ENCODE results near the gene ACD.

The ACD gene

DNA sequence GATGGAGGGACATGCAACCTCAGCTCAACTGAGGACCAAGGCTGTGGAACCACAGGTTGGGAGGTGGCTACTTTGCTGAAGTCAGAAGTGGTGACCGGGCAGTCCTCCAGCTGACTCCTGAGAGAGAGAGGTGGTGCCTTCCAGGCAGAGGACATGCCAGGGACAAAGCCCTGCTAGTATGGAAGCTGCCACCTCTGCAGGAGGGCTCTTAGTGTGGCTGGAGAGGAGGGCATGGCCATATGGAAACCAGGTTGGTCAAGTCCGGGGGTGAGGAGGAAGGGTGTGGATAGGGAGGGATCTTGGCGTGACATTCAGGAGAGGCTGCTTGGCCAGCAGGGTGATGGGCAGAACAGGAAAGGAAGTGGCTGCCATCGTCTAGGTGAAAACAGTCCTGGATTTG, 12.2 kb upstream of the ACD start:
- no peak for DNase-seq (ENCODE audit: low read depth)
- H3K4me3 ChIP-seq (ENCODE audit: low read depth, low read length) = no peak overlapping the region
- TF ChIP-seq, protein P1, sequence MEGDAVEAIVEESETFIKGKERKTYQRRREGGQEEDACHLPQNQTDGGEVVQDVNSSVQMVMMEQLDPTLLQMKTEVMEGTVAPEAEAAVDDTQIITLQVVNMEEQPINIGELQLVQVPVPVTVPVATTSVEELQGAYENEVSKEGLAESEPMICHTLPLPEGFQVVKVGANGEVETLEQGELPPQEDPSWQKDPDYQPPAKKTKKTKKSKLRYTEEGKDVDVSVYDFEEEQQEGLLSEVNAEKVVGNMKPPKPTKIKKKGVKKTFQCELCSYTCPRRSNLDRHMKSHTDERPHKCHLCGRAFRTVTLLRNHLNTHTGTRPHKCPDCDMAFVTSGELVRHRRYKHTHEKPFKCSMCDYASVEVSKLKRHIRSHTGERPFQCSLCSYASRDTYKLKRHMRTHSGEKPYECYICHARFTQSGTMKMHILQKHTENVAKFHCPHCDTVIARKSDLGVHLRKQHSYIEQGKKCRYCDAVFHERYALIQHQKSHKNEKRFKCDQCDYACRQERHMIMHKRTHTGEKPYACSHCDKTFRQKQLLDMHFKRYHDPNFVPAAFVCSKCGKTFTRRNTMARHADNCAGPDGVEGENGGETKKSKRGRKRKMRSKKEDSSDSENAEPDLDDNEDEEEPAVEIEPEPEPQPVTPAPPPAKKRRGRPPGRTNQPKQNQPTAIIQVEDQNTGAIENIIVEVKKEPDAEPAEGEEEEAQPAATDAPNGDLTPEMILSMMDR (IDR thresholded peaks at IDR 0.05; ENCODE audit: insufficient read depth, low read depth, low read length, missing control alignments) = no peak

DNA sequence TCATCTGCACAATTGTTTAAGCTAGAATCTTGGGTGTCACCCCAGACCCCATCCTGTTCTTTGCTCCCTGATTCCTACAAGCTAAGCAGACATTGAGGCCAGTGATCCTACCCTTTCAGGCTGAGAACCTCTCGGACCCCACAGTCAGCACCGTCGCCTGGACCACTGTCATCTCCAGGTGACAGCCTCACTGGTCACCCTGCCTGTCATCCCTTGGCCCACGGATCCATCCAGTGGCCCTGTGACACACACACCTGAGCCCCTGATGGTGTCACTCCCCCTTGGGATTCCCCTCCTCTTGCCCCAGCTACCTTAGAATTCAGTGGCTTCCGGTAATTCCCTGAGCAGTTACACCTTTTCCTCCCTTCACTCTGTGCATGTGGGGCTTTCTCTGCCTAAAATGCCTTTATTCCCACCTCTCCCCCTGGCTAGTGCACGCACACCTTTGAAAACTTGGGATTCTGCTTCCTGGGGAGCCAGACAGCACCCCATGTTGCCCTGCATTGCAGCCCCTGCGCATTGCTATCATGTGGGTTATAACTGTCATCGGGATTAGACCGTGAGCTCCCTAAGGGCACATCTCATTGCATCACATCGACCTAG, 9.5 kb upstream of the ACD start:
- no peak for DNase-seq (ENCODE audit: low read depth)
- TF ChIP-seq, protein P1 (IDR thresholded peaks at IDR 0.05; ENCODE audit: insufficient read depth, low read depth, low read length, missing control alignments) = no peak
- no peak overlapping the region for H3K4me3 ChIP-seq (ENCODE audit: low read depth, low read length)

DNA sequence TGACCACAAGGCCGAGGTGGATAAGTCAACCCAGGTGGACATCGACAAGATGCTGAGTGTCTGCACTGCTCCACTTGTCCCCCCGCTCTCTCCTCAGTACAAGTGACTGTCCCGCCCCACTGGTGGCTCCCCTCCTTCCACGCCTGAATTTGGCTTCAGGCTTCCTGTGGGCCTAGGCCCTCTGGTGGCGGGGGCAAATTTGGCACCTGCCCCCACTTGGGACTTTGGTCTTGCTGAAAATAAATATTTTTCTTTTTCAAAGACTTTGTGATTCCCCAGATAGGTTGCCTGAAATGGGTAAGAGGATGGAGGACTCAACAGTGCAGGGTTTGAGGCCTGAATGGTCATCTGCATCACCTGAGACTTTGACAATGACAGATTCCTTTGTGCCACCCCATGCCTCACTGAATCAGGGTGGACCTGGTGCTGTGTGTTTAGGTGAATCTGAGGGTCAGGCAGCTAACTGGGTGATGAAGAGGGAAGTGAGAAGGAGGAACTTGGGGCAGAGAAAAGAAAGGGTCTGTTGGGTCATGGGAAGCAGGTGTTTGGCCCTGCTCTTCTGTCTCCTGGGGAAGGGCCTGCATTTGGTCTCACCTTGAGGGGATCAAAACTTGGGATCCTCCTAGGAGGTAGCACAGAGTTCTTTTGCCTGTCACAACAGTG, 8.6 kb upstream of the ACD start:
- no peak overlapping the region for H3K4me3 ChIP-seq (ENCODE audit: low read depth, low read length)
- TF ChIP-seq, protein P1 (IDR thresholded peaks at IDR 0.05; ENCODE audit: insufficient read depth, low read depth, low read length, missing control alignments) = peak; percentile 38
- no peak for DNase-seq (ENCODE audit: low read depth)

DNA sequence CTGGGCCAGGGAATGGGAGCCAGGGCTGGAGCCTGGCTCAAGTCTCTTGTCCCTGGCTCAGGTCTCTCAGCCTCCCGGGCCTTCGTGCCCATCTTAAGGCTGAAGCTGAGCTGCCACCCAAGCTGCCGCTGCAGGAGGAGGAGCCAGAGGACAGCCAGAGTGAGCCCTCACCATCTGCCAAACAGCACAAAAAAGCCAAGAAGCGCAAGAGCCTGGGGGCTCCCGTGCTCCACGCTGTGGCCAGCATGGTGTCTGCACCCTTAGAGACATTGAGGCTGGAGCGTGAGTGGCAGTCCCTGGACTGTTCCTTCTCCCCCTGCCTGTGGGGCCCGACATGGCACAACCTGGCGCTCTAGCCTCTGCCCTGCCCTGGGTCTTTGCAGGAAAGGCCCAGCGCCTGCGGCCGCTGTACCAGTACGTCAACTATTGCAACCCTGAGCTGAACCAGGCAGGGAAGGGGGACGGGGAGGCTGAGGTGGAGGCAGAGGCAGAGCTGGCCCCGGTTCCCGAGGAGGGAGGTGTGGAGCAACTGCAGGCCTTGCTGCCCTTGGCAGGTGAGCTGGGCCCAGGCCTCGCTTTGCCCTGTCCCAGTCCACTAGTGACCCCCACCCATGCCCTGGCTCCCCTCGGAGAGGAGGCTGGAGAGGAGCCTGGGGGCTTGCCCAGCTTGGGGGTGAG, 7.9 kb upstream of the ACD start:
- TF ChIP-seq, protein P1 (IDR thresholded peaks at IDR 0.05; ENCODE audit: insufficient read depth, low read depth, low read length, missing control alignments) = peak; percentile 89
- H3K4me3 ChIP-seq (ENCODE audit: low read depth, low read length) = peak overlapping the region; percentile 69; the same call in 1 of the 2 replicates
- DNase-seq (ENCODE audit: low read depth) = peak; percentile 95

DNA sequence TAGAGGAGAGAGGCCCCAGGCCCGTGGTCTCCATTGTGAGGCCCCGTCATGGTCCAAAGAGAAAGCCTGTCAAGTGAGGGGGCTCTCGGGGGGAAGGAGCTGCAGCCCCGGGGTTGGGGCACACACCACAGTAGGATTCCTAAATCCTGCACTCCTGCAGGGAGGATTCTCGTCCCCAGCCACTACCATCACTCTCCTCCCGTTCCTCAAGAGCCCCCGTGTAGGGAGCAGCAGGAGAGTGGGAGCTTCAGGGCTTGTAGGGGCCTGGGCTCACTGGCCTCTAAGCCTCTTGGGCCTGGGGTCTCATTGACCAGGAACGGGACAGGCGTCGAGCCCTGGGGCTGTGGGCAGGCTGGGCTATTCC, 7.4 kb upstream of the ACD start:
- TF ChIP-seq, protein P1 (IDR thresholded peaks at IDR 0.05; ENCODE audit: insufficient read depth, low read depth, low read length, missing control alignments) = no peak
- DNase-seq (ENCODE audit: low read depth) = no peak
- peak overlapping the region; percentile 69 for H3K4me3 ChIP-seq (ENCODE audit: low read depth, low read length)

DNA sequence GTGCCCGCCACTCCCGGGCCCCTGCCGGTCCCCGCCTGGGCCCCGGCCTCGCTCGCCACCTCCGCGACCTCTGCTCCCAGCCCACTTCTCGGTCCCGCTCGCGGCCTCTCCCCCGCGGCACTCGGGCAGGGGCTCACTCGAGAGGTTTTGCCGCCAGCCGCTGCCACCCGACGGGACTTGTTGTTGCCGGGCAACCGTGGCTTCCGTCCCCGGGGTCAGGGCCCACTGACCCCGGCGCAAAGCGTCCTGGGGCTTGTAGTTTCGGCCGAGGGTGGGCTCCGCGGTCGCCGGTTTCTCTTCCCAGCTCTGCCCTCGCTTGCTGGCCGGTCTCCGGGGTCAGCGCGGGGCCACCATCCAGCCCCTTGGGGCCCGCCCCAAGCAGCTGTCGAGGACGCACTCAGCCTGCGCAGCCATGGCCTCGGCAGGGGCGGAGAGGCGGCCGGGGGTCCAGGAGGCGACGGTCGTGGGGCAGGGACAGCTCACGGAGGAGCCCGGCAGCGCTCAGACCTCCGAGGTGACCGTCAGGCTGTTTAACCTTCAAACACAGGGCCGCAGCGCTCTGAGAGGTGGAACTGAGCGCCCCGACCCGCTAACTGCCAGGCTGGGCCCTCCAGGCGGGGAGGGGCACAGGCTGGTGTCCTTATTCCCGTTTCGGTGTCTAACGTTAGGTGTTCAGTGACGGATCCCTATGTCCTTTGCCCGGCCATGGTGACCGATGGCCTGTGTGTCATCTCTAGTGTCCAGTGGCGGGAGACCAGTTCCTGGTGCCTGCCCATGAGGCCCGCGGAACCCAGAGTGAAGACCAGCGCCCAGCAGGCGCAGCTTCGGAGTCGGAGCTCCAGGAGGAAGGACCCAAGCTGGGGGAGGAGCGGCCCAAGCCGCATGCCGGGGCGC, 6.7 kb upstream of the ACD start, which contains the start of the genes C16orf86 and ENKD1:
Gene C16orf86, plus strand, starts transcription at position 256 of the 894 bp plus-strand sequence. Its CDS starts 157 bp downstream, at position 413.
Gene ENKD1, minus strand, starts transcription at position 192 of the 894 bp plus-strand sequence. CDS start 308 bp downstream, outside the sequence.
- DNase-seq (ENCODE audit: low read depth) = peak; percentile 90
- TF ChIP-seq, protein P1 (IDR thresholded peaks at IDR 0.05; ENCODE audit: insufficient read depth, low read depth, low read length, missing control alignments) = no peak
- peak within 1 kb of the TSS; percentile 69 for H3K4me3 ChIP-seq (ENCODE audit: low read depth, low read length)

Data from GM12865 (cell line).